Fibroblast of lung (primary cell): Measurements from ENCODE around the gene PDLIM4.

Experiments
- EZH2 ChIP-seq: IDR thresholded peaks from 2 replicates; pipeline ENCODE4 v1.5.1; 2012; ENCODE audit warnings: low read length, control low read depth, mild to moderate bottlenecking; ENCODE audit errors: missing control alignments
- TF ChIP-seq, protein P1 (sequence below), 2 donors: IDR thresholded peaks in 1 of 2; conservative IDR thresholded peaks in 1 of 2; 1 replicate in 1 of 2; 2 replicates in 1 of 2; pipeline ENCODE4 v1.5.1; 2011 to 2012; ENCODE audit warnings: low read length in 2 of 2, control low read depth in 1 of 2, inconsistent platforms in 1 of 2, low read depth in 1 of 2, mild to moderate bottlenecking in 1 of 2

DNA sequence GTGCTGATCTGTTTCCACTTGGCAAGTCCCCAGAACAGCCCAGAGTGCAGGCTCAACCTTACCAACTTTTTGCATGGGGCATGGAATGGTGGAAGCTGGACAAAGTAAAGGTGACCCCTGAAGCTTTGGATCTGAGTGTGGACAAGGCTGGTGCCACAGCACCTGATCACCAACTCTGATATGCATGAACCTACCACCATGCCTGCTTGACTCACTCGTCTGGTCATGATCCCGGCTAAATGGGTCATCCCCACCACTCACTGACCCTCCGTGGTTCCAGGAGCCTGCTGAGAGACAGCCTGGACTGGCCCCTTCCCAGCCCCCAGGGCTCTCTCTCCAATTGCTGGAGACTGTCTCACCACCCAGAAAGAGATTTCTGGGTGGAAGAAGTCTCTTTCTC lies 22.3 kb downstream of the PDLIM4 start:
- TF ChIP-seq EZH2: no peak
- TF ChIP-seq, protein P1, sequence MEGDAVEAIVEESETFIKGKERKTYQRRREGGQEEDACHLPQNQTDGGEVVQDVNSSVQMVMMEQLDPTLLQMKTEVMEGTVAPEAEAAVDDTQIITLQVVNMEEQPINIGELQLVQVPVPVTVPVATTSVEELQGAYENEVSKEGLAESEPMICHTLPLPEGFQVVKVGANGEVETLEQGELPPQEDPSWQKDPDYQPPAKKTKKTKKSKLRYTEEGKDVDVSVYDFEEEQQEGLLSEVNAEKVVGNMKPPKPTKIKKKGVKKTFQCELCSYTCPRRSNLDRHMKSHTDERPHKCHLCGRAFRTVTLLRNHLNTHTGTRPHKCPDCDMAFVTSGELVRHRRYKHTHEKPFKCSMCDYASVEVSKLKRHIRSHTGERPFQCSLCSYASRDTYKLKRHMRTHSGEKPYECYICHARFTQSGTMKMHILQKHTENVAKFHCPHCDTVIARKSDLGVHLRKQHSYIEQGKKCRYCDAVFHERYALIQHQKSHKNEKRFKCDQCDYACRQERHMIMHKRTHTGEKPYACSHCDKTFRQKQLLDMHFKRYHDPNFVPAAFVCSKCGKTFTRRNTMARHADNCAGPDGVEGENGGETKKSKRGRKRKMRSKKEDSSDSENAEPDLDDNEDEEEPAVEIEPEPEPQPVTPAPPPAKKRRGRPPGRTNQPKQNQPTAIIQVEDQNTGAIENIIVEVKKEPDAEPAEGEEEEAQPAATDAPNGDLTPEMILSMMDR (conservative IDR thresholded peaks at IDR 0.05 in 1 of 2, IDR thresholded peaks at IDR 0.05 in 1 of 2; ENCODE audit: low read depth in 1 of 2, low read length in 2 of 2): no peak
